Mucosa of gallbladder (tissue), 1 donor: ENCODE results near the gene GPS1. TPM values are rescaled to one million over a fixed set of nuclear protein-coding genes. Genes with fewer than 3 reads are reported as not detected.

Source experiments
- DNase-seq: peaks from one replicate; pipeline ENCODE4 v3.0.0-alpha.2; 2020; ENCODE audit warnings: low spot score
- total RNA-seq: library from RNA; stranded (reverse); gene quantifications from one replicate; pipeline ENCODE4 v1.2.1, GENCODE V29; 2021
- donor health status: DM: no; HTN: no; CAD: no.

Gene GPS1
- total RNA-seq, 1 donor from 2014 or later: 107 TPM

- DNase-seq: no peak
Measured at GRCh38 chr17:82079001-82079677, 27.4 kb downstream of the GPS1 start.

GRCh38 chr17:82080048-82080788 is 28.5 kb downstream of the GPS1 start:
- DNase-seq: no peak

- no peak for DNase-seq
Measured at GRCh38 chr17:82080789-82081464, 29.2 kb downstream of the GPS1 start.

GRCh38 chr17:82081546-82081945 is 29.8 kb downstream of the GPS1 start:
- no peak for DNase-seq

- no peak for DNase-seq
Measured at GRCh38 chr17:82081966-82082365, 30.3 kb downstream of the GPS1 start.

- DNase-seq: no peak
Measured at GRCh38 chr17:82082456-82082855, 30.8 kb downstream of the GPS1 start.

- DNase-seq: no peak
Measured at GRCh38 chr17:82083009-82083408, 31.3 kb downstream of the GPS1 start.

GRCh38 chr17:82083533-82084359 is 32.0 kb downstream of the GPS1 start:
- DNase-seq: no peak

- no peak for DNase-seq
Measured at GRCh38 chr17:82084373-82085030, 32.8 kb downstream of the GPS1 start.

GRCh38 chr17:82085031-82085861 is 33.5 kb downstream of the GPS1 start:
- DNase-seq: no peak

GRCh38 chr17:82085931-82086764 is 34.5 kb downstream of the GPS1 start:
- no peak for DNase-seq

- no peak for DNase-seq
Measured at GRCh38 chr17:82086941-82087906, 35.5 kb downstream of the GPS1 start.

- no peak for DNase-seq
Measured at GRCh38 chr17:82087961-82088837, 36.5 kb downstream of the GPS1 start.

GRCh38 chr17:82088838-82089722 is 37.4 kb downstream of the GPS1 start:
- no peak for DNase-seq

- DNase-seq: no peak
Measured at GRCh38 chr17:82089723-82090548, 38.2 kb downstream of the GPS1 start.
